ENCODE results near the gene SDHAF3.
"Not testable (repeated sequence)": the region's sequence is repeated elsewhere in the genome, so short reads cannot be mapped to it uniquely, and the experiment has no call there.

Gene SDHAF3

GRCh38 chr7:97120713-97121457 is 3.4 kb downstream of the SDHAF3 start:
- DNase-seq (ENCODE audit: low read depth in 1 of 2, low spot score in 1 of 2), result no peak
- Histone ChIP-seq H3K4me3 (replicated peaks; ENCODE audit: insufficient read depth, low read length) (no peak overlapping the region), H3K27me3 (ENCODE audit: insufficient read depth, poor library complexity, severe bottlenecking) (no peaks in the 10 kb centered on the region), H3K27ac (replicated peaks) (no peak overlapping the region)
- no peak for TF ChIP-seq REST (IDR thresholded peaks at IDR 0.05; ENCODE audit: insufficient replicate concordance, low read depth)
- TF ChIP-seq, protein P1, sequence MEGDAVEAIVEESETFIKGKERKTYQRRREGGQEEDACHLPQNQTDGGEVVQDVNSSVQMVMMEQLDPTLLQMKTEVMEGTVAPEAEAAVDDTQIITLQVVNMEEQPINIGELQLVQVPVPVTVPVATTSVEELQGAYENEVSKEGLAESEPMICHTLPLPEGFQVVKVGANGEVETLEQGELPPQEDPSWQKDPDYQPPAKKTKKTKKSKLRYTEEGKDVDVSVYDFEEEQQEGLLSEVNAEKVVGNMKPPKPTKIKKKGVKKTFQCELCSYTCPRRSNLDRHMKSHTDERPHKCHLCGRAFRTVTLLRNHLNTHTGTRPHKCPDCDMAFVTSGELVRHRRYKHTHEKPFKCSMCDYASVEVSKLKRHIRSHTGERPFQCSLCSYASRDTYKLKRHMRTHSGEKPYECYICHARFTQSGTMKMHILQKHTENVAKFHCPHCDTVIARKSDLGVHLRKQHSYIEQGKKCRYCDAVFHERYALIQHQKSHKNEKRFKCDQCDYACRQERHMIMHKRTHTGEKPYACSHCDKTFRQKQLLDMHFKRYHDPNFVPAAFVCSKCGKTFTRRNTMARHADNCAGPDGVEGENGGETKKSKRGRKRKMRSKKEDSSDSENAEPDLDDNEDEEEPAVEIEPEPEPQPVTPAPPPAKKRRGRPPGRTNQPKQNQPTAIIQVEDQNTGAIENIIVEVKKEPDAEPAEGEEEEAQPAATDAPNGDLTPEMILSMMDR (IDR thresholded peaks at IDR 0.05; ENCODE audit: insufficient read depth, low read length), result no peak
- TF ChIP-seq GABPA (IDR thresholded peaks at IDR 0.05; ENCODE audit: low read depth), result no peak
- TF ChIP-seq POLR2AphosphoS5 (IDR thresholded peaks at IDR 0.05; ENCODE audit: low read depth), result no peak
- TF ChIP-seq SPI1 (IDR thresholded peaks at IDR 0.05; ENCODE audit: borderline replicate concordance, low read depth), result no peak

GRCh38 chr7:97123115-97123514 is 5.6 kb downstream of the SDHAF3 start:
- not testable (repeated sequence) for H3K4me3 ChIP-seq (replicated peaks; ENCODE audit: insufficient read depth, low read length); H3K27ac ChIP-seq (replicated peaks); H3K27me3 ChIP-seq (ENCODE audit: insufficient read depth, poor library complexity, severe bottlenecking); DNase-seq (ENCODE audit: low read depth in 1 of 2, low spot score in 1 of 2)

GRCh38 chr7:97126483-97127171 is 9.1 kb downstream of the SDHAF3 start:
- no peak overlapping the region for H3K4me3 ChIP-seq (replicated peaks; ENCODE audit: insufficient read depth, low read length)
- TF ChIP-seq REST (IDR thresholded peaks at IDR 0.05; ENCODE audit: insufficient replicate concordance, low read depth) (no peak), POLR2AphosphoS5 (IDR thresholded peaks at IDR 0.05; ENCODE audit: low read depth) (no peak), GABPA (IDR thresholded peaks at IDR 0.05; ENCODE audit: low read depth) (no peak), SPI1 (IDR thresholded peaks at IDR 0.05; ENCODE audit: borderline replicate concordance, low read depth) (no peak)
- TF ChIP-seq, protein P1 (IDR thresholded peaks at IDR 0.05; ENCODE audit: insufficient read depth, low read length), result no peak
- DNase-seq (ENCODE audit: low read depth in 1 of 2, low spot score in 1 of 2), result no peak
- H3K27ac ChIP-seq (replicated peaks), result no peak overlapping the region
- H3K27me3 ChIP-seq (ENCODE audit: insufficient read depth, poor library complexity, severe bottlenecking), result no peaks in the 10 kb centered on the region

GRCh38 chr7:97128736-97129135 is 11.2 kb downstream of the SDHAF3 start:
- no peaks in the 10 kb centered on the region for H3K27me3 ChIP-seq (ENCODE audit: insufficient read depth, poor library complexity, severe bottlenecking)
- no peak for TF ChIP-seq SPI1 (IDR thresholded peaks at IDR 0.05; ENCODE audit: borderline replicate concordance, low read depth)
- TF ChIP-seq GABPA (IDR thresholded peaks at IDR 0.05; ENCODE audit: low read depth), result no peak
- no peak for TF ChIP-seq REST (IDR thresholded peaks at IDR 0.05; ENCODE audit: insufficient replicate concordance, low read depth)
- no peak overlapping the region for H3K27ac ChIP-seq (replicated peaks)
- no peak overlapping the region for H3K4me3 ChIP-seq (replicated peaks; ENCODE audit: insufficient read depth, low read length)
- DNase-seq (ENCODE audit: low read depth in 1 of 2, low spot score in 1 of 2), result no peak

Data from HL-60 (cell line).